C4-2B (cell line): Measurements from ENCODE around the gene GNGT2.

Experiments used
- CTCF ChIP-seq: fragments of 450-650 bp; conservative IDR thresholded peaks from 2 replicates; pipeline ENCODE4 v1.5.1; 2017; ENCODE audit warnings: mild to moderate bottlenecking
- ZFX ChIP-seq: fragments of 450-650 bp; IDR thresholded peaks from 2 replicates; pipeline ENCODE4 v1.6.1; 2017

GRCh38 chr17:49234509-49235080 is 24.2 kb upstream of the GNGT2 start:
- no peak for TF ChIP-seq ZFX
- TF ChIP-seq CTCF: no peak
